Hematopoietic multipotent progenitor cell (in vitro differentiated cells): ENCODE results near the gene E4F1. TPM values are rescaled to one million over a fixed set of nuclear protein-coding genes. Genes with fewer than 3 reads are reported as not detected.
A peak's percentile ranks its signal among the peaks of the same experiment; 100 is the strongest.
"Not testable (repeated sequence)": the region's sequence is repeated elsewhere in the genome, so short reads cannot be mapped to it uniquely, and the experiment has no call there.

ENCODE experiments used
- DNase-seq, 3 donors: peaks; one replicate each; pipeline ENCODE4 v3.0.0-alpha.2; 2011 to 2015; ENCODE audit warnings: low read depth in 2 of 3, low spot score in 2 of 3
- total RNA-seq: library from RNA; depleted of rRNA; stranded (reverse); fragments of >200 nt; gene quantifications from one replicate; pipeline ENCODE4 v1.2.3, GENCODE V29; 2012

Gene E4F1
- total RNA-seq, 1 donor, result 52.0 TPM

DNA sequence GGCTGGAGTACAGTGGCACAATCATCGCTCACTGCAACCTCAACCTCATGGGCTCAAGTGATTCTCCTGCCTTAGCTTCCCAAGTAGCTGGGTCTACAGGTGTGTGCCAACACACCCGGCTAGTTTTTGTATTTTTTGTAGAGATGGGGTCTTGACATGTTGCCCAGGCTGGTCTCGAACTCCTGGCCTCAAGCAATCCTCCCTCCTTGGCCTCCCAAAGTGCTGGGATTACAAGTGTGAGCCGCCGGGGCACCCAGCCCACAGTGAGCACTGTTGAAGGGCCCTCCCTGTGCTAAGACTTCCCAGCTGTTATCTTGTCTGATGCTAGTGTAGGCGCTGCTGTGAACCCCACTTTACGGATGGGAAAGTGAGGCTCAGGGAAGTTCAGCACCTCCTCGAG, 35.0 kb upstream of the E4F1 start:
- DNase-seq, result no peak

- no peak for DNase-seq
Measured at GRCh38 chr16:2189252-2189893, 34.0 kb upstream of the E4F1 start.

GRCh38 chr16:2190002-2190658, 33.3 kb upstream of the E4F1 start:
- no peak for DNase-seq

DNA sequence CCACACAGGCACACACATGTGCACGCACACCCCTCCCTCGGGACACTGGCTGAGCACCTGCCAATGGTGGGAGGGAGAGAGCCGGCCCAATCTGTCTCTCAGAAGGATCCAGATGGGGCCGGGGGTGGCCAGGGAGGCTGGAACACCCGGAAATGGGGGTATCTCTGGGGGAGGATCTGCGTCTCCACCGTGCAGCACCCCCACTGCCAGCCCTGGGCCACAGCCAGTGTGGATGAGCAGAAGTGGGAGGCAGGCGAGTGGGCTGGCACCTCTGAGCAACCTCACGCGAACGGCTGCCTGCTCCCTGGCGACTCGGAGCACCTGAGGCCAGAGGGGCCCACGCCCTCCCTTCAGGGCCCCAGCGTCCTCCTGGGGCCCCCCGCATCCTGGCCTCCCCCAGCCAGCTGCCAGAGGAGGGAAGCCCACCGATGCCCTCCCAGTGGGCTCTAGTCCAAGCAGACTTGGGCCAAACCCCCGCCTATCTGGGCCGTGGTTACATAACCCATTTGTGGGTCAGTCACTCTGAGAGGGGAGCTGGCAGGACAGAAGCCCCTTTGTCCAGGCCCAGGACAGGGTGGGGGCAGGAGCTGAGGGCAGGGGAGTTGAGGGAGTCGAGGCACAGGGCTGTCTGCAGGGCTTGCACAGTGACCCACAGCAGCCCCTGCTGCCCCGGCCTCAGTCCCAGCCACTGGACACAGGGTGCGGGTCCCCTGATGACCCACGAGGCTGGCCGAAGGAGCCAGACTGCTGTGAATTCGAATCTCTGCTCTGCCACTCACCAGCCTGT, 32.5 kb upstream of the E4F1 start:
- no peak for DNase-seq

- DNase-seq, result no peak
Measured at GRCh38 chr16:2191446-2191706, 32.0 kb upstream of the E4F1 start.

DNA sequence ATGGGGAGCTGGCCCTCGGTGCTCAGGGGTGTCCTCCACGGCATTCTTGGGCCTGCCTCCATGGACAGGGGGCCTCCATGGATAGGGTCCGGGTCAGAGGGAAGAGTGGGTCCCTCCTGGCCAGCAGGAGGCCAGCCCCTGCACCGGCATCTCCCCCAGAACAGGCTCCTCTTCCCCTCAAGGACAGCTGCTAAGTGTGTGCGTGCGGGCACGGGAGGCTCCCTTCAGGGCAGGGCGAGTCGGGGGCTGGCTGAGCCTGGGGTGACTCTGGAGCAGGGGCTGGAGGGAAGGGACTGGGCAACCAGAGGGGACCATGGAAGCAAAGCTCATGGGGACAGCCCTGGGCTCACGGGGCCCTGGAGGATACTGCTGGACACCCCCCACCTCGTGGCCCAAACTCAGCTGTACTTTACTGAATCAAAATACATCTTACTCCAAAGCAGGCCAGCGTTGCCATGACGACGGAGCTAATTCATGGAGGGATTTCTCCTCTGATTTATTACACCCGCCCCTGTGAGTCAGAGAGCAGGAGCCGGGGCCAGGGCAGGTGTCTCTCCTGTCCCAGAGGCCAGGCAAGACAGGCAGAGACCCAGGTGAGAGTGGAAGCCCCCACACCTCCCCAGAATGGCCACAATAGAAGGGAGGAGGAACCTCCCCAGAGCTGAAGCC, 29.1 kb upstream of the E4F1 start:
- DNase-seq, result peak in 2 of 3 donors; percentile 39 to 41

- DNase-seq, result peak; percentile 29 to 58 (median 40)
Measured at GRCh38 chr16:2194852-2195321, 28.5 kb upstream of the E4F1 start.

- no peak for DNase-seq
Measured at GRCh38 chr16:2195322-2196161, 27.8 kb upstream of the E4F1 start.

DNA sequence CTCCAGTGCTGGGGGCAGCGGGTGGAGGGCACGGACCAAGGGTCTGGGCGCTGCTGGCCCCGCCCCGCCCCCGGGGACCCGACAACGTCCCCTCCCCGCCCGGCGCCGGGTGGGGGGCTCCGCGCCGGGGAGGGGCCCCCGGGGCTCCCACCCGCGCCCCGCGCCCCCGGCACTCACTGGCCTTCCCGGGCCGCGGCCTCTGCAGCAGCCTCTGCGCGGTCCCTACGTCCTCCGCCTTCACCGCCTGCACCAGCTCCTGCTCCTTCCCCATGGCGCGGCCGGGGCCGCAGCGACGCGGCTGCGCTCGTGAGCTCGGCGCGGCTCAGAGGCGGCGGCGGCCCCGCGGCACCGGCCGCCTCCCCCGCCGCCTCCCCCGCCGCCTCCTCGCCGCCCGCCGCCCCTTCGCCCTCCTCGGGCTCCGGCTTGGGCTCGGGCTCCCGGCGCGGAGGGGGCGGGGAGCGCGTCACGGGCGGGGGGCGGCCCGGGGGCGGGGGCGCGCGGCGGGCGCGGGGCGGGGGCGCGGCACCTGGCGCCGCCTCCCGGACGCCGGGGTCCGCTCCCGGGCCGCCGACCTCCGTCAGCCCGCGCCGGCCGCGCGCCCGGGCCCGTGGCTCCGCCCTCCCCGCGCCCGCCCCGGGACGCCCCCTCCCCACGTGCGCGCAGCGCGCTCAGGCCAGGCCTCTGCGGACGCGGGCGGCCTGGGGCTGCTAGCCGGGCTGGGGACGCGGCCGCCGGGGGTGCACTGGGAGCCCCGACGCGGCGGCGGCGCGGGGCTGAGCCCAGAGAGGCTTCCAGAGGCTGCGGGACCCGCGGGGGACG, 27.0 kb upstream of the E4F1 start, which contains the start of gene CASKIN1:
Gene CASKIN1 (minus strand): TSS at position 444 of the 819 bp plus-strand sequence. CDS start 173 bp downstream, at position 271.
- DNase-seq, result peak in 2 of 3 donors; percentile 32 to 43

DNA sequence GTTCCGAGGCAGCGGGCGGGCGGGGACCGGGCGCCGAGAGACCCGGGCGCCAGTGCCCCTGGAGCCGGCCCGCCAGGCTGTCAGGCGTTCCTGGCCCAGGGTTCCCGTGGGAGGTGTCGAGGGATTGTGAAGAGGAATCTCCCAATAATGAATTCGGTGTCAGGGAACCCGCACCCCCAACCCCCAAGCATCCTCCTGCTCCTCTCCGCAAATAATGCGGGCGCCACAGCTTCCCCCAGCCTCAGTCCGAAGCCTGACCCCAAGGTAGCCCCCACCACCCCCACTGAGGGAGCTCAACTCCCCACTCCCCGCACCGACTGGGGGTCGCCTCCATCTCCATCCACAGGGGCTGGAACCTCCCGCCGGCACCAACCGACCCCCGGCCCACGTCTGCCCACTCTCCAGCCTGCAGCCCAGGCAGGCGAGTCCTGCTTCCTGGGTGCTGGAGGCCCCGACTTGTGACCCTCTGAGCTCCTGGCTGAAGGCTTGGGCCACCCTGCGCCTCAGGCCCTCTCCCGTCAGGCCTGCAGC, 26.3 kb upstream of the E4F1 start:
- DNase-seq, result no peak

DNA sequence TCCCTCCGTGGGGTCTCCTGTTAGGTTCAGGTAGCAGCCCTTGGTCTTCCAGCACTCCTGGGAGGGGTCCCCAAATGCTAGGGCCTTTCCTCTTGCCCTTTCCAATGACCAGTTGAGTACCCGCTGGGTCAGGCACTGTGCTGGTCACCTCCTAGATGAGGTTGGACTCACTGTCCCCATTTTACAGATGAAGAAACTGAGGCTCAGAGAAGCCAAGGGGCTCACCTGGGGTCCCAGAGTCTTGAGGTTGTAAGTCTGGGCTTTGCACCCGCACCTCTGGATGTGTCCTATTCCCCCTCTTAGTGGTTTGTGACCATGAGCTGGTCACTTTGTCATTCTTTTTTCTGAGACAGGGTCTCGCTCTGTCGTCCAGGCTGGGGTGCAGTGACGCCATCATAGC, 25.6 kb upstream of the E4F1 start:
- no peak for DNase-seq

GRCh38 chr16:2198283-2198682, 25.1 kb upstream of the E4F1 start:
- no peak for DNase-seq

- DNase-seq, result no peak
Measured at GRCh38 chr16:2199095-2199494, 24.3 kb upstream of the E4F1 start.

GRCh38 chr16:2199621-2200139, 23.7 kb upstream of the E4F1 start:
- DNase-seq, result no peak

DNA sequence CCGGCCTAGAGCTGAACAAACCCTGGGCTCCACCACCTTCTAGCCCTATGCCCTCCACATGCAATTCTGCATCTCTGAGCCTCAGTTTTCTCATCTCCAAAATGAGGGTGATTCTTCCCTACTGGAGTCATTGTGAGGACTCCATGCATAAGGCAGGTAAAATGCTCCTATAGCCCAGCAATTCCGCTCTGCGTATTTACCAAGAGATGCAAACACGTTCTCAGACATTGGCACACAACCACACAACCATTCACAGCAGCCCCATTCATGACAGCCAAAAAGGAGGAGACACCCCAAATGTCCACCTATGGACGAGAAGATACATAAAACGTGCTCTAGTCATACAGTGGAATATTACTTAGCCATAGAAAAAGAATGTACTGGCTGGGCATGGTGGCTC, 23.1 kb upstream of the E4F1 start:
- DNase-seq, result no peak

- DNase-seq, result not testable (repeated sequence)
Measured at GRCh38 chr16:2203119-2203688, 20.2 kb upstream of the E4F1 start.

GRCh38 chr16:2204416-2205103, 18.8 kb upstream of the E4F1 start:
- DNase-seq, result no peak
